Measurements from ENCODE around the gene ZMYND8.

GRCh38 chr20:47360297-47361056 lies 4.0 kb upstream of the ZMYND8 start:
- TF ChIP-seq CTCF (IDR thresholded peaks at IDR 0.05) (no peak), ZFX (IDR thresholded peaks at IDR 0.05; ENCODE audit: borderline replicate concordance) (no peak)
